ENCODE results near the gene CAMK2D.

GRCh38 chr4:113503691-113504090 is 257.8 kb downstream of the CAMK2D start:
- TF ChIP-seq EZH2phosphoT487 (IDR thresholded peaks at IDR 0.05; ENCODE audit: borderline replicate concordance, low read depth, low read length) (no peak), CTCF (conservative IDR thresholded peaks at IDR 0.05; ENCODE audit: low read length) (no peak)

Measured in OCI-LY7 (cell line).